GM18517 (cell line): Measurements from ENCODE around the gene LRRC8B.
"Not testable (repeated sequence)": the region's sequence is repeated elsewhere in the genome, so short reads cannot be mapped to it uniquely, and the experiment has no call there.

ENCODE experiments used
- ATAC-seq: cut with Tn5 transposase; IDR thresholded peaks from one replicate; pipeline ENCODE4 v1.9.1; 2021; ENCODE audit warnings: mild to moderate bottlenecking, moderate library complexity; ENCODE audit not compliant: unreplicated experiment

The LRRC8B gene

GRCh38 chr1:89606227-89606980 is 81.8 kb downstream of the LRRC8B start:
- no peak for ATAC-seq

DNA sequence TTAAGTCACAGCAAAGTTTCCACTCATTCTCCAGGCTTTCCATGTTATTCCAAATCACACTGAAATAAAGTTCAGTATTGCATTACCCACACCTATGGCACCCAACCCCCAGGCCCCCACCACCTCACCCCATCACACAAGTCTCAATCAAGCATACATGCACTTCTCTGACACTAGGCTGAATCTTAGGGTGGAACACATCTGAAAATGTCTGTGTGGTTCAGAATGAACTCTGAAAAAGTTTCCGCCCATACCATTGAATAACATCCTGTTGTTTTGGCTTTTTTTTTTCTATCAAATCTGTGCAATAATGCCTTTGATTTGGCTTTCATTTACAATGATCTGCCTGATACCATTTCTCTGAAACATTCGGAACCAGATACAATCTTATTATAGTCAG is 82.5 kb downstream of the LRRC8B start:
- no peak for ATAC-seq

DNA sequence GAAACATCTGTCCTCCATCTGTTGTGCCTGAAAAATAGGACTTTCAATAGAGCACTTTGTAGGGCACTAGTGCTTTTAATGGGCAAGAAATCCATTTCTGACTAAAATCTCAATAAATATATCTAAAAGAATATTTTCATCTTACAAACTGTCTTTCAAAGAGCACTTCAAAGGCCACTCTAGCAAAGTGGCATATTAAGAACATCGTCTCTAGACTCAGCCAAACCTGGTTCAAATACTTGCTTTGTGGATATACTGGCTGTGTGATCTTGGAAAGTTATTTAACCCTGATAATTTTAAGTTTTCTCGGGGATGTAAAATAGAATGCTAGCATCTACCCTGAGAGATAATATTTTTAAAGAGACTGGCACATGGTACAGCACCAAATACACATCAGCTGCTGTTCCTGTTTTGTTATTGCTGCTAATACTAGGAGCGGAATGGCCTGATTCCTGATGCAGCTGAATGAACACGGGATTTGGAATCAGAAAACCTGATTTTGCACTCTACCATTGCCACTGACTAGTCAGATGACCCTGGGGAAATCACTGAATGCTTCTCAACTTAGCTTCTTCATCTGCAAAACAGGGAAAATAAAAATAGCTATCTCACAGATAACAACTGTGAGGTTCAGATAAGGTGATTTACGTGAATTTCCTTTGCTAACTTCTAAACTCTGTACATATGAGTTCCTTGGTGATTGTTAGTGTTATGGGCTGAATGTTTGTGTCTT is 83.1 kb downstream of the LRRC8B start:
- no peak for ATAC-seq

GRCh38 chr1:89608319-89608983 is 83.8 kb downstream of the LRRC8B start:
- no peak for ATAC-seq

- ATAC-seq, result no peak
Observed at GRCh38 chr1:89608984-89609725, 84.5 kb downstream of the LRRC8B start.

DNA sequence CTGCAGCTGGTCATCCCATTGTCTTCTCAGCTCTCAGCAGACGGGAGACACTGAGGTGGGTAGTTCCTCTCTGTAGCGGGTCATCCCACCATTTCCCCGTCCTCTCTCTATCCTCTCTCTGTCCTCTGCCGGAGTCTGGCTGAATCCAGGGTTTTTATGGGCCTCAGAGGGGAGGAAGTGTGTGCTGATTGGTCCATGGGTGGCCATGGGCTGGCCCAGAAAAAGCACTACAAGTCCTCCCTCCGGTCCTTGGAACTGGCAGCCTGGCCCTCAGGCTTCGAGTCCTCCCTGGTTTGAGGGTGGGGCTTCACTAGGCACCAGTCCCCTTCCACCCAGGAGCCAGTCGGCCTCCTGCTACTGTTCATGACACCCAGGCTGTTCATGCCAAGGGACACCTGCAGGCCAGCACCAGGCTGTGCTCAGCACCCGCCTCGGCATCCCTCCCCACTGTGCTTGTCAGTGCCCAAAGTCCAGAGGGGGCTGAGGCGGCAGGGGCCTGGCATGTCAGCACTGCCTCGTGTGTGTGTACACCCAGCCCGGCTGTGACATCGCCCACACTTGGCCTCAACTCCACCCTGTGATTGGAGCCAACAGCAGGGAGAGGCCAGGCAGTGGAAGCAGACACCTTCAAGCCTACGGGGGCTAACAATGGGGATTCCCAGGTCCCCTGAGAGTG is 85.3 kb downstream of the LRRC8B start:
- ATAC-seq, result no peak

GRCh38 chr1:89610457-89611011 is 85.9 kb downstream of the LRRC8B start:
- ATAC-seq, result no peak

- ATAC-seq, result peak; percentile 97
Observed at GRCh38 chr1:89611721-89612120, 87.1 kb downstream of the LRRC8B start.

DNA sequence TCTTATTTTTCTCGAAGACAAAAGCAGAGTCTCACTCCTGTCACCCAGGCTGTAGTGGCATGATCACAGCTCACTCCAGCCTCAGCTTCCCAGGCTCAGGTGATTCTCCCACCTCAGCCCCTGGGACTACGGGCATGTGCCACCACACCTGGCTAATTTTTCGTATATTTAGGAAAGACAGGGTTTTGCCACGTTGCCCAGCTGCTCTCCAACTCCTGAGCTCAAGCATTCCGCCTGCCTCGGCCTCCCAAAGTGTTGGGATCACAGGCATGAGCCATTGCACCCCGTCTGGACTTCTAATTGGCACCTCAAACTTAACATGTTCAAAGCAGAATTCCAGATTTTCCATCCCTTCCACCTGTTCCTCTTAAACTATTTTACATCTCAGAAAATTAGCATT is 89.3 kb downstream of the LRRC8B start:
- ATAC-seq, result no peak

GRCh38 chr1:89615676-89616598 is 91.3 kb downstream of the LRRC8B start:
- ATAC-seq, result no peak

GRCh38 chr1:89616844-89617627 is 92.4 kb downstream of the LRRC8B start:
- no peak for ATAC-seq

GRCh38 chr1:89620664-89621063 is 96.0 kb downstream of the LRRC8B start:
- ATAC-seq, result no peak

GRCh38 chr1:89622895-89623294 is 98.3 kb downstream of the LRRC8B start:
- ATAC-seq, result no peak

GRCh38 chr1:89624314-89624713 is 99.7 kb downstream of the LRRC8B start:
- ATAC-seq, result no peak

GRCh38 chr1:89624715-89625323 is 100.2 kb downstream of the LRRC8B start:
- ATAC-seq, result no peak

DNA sequence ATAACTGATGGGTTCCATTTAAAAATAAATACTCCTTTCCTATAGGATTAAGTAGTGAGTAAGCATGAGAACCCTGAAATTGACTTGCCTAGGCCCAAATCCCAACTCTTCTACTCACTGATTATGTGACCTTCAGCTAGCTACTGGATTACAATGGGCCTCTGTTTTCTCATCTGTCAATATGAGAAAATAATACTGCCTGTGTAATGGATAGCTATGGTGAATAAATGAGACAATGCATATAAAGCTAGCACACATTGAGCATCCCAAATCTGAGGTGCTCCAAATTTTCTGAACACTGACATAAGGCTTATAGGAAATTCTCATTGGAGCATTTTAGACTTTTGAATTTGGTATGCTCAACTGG is 103.0 kb downstream of the LRRC8B start:
- no peak for ATAC-seq

- no peak for ATAC-seq
Observed at GRCh38 chr1:89629146-89629545, 104.5 kb downstream of the LRRC8B start.

DNA sequence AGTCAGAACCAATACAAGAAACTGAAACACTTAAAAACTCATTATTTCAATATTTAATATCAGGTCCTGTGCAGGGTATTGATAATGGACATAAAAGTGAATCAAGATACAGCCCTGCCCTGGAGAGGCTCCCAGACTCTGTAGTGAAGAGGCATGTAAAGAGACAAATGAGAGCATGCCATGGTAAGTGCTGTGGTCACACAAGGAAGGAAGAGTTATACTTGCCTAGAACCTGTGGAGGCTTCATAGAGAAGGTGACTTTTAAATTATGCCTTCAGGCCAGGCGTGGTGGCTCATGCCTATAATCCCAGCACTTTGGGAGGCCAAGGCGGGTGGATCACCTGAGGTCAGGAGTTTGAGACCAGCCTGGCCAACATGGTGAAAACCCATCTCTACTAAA is 105.0 kb downstream of the LRRC8B start:
- not testable (repeated sequence) for ATAC-seq
